PC-3 (cell line): ENCODE data around the gene TTC12.

ENCODE experiments used
- EZH2 ChIP-seq: fragments of 300-600 bp; sonication (generic); IDR thresholded peaks from one replicate; pipeline ENCODE4 v1.6.1; 2017; ENCODE audit warnings: antibody characterized with exemption, mild to moderate bottlenecking, low read length; ENCODE audit not compliant: unreplicated experiment
- EZH2phosphoT487 ChIP-seq: fragments of 300-600 bp; sonication (generic); IDR thresholded peaks from 2 replicates; pipeline ENCODE4 v1.6.1; 2018; ENCODE audit warnings: mild to moderate bottlenecking, antibody characterized with exemption, low read length, borderline replicate concordance
- TF ChIP-seq, protein P1 (sequence below): fragments of 300-600 bp; sonication (generic); conservative IDR thresholded peaks from 2 replicates; pipeline ENCODE4 v1.5.1; 2017; ENCODE audit warnings: antibody characterized with exemption, low read depth, mild to moderate bottlenecking, low read length

DNA sequence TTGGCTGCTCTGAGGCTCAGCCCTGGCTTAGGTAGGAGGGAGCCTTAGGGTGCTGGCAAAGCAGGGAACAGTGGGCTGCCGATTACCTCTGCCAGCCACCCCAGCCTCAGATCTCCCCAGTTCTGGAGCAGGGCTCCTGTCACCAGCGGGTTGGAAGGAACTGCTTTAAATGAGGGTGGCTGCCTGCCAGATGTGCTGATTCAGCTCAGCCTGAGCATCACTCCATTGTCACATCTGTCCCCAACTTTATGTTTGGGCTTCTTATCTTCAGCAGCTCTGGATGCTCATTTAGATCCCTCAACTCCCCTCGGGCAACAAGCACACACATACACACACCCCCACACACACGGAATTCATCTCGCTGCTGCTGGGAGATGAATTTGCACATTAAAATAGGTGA is 56.3 kb downstream of the TTC12 start:
- TF ChIP-seq, protein P1, sequence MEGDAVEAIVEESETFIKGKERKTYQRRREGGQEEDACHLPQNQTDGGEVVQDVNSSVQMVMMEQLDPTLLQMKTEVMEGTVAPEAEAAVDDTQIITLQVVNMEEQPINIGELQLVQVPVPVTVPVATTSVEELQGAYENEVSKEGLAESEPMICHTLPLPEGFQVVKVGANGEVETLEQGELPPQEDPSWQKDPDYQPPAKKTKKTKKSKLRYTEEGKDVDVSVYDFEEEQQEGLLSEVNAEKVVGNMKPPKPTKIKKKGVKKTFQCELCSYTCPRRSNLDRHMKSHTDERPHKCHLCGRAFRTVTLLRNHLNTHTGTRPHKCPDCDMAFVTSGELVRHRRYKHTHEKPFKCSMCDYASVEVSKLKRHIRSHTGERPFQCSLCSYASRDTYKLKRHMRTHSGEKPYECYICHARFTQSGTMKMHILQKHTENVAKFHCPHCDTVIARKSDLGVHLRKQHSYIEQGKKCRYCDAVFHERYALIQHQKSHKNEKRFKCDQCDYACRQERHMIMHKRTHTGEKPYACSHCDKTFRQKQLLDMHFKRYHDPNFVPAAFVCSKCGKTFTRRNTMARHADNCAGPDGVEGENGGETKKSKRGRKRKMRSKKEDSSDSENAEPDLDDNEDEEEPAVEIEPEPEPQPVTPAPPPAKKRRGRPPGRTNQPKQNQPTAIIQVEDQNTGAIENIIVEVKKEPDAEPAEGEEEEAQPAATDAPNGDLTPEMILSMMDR: no peak
- TF ChIP-seq EZH2phosphoT487: no peak
- no peak for TF ChIP-seq EZH2
